ENCODE measurements around the gene CACNA1C.
A peak's percentile ranks its signal among the peaks of the same experiment; 100 is the strongest.

The CACNA1C gene

DNA sequence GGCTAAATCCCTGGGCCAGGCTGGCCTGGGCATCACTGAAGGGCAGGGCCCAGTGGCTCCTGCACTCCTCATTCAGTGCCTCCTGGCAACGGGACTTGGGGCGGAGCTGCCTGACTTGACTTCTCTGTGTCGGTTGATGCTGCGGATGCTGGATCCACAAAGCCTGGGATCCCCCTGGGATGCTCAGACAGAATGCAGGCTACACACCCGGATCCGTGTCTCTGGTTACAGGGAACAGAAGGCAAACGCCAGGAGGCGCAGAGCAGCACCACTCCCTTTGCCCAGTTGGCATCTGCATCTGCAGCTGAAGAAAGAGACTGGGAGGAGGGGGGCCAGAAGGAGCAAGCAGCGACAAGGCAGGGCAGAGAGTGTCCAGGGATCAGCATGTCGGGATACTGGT is 587.5 kb downstream of the CACNA1C start:
- no peak for DNase-seq

DNA sequence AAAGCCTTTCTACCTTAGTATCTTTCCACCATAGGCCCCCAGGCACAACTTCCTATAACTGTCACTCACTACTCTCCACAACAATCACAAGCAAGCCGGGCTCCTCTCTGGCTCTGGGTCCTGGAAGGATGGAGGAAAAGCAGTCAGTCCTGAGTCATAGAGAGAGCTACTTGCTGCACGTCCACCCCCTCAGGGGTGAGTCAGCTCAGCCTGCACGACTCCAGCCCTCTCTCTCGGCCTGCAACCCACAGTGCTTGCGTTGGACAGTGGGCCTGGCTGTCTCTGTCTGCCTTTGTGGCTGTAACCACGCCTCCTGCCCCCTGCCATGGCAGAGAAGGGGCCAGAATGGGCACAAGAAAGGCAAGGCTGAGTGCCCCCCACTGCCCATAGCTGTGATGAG is 587.9 kb downstream of the CACNA1C start:
- peak; percentile 97 for DNase-seq

DNA sequence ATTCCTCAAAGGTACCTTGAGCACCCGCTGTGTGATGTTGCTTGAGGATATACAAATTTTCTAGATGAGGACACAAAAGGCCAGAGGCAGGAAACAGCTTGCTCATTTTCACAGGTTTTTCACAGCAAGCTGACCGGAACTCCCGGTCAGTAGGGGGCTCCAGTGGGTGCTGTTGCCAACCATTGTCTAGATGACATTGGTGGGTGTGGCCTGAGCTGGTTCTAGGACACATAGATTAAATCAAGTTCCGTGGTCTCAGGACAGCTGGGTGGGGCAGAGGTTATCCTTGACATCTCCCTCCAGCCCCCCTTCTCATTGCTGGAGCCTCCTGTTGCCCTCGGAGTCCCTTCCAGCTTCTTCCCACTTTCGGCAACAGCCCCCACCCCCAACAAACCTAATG is 588.4 kb downstream of the CACNA1C start:
- peak; percentile 38 for DNase-seq

DNA sequence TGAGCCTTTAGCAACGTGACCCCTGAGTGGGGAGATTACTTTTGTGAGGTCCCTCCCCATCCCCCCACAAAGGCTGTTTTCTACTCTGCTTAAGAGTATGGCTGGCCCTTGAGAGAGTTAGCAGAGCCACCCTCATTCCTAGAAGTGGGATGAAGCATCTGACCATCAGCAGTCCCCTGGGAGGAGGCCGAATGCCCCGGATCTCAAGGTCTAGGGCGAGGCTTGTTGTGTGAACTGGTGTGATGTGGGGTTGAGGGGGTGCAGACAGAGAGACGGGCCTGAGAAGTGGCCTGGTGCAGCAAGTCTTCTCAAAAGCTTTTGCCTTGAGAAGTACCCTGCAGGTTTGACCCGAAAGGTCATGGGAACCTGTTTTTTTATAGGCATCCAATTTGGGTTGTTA is 589.0 kb downstream of the CACNA1C start:
- no peak for DNase-seq

DNA sequence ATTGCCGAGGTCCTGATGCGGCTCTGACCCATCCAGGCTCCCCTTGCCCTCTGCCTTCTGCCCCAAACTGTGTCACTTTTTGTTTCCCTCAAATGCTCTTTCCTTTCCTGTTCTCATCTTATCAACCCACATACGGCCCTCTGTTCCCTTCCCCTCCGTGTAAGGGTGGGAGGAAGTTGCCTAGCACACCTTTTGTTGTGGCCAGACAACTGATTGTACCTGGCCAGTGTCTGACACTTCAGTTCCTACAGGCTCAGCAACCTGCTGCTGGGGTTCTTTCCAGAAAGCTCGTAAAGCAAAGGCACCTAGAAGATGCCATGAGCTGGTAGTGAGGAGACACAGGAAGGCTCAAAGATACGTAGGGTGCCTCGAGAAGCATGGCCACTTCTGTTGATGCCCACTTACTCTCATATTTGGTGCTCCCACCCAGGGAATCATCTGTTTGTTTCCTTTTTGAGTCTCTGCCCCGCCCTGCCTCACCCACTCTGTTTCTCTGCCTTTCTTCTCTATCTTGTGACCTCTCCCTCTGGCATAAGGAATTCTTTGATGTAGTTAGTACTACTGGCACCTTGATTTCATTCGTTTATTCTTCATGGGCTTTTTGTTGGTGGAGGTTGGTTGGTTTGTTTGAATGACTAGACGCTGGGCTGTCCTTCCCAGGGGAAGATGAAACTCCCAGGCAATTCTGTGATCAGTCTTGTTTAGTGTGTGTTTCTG is 589.5 kb downstream of the CACNA1C start:
- DNase-seq = no peak

DNA sequence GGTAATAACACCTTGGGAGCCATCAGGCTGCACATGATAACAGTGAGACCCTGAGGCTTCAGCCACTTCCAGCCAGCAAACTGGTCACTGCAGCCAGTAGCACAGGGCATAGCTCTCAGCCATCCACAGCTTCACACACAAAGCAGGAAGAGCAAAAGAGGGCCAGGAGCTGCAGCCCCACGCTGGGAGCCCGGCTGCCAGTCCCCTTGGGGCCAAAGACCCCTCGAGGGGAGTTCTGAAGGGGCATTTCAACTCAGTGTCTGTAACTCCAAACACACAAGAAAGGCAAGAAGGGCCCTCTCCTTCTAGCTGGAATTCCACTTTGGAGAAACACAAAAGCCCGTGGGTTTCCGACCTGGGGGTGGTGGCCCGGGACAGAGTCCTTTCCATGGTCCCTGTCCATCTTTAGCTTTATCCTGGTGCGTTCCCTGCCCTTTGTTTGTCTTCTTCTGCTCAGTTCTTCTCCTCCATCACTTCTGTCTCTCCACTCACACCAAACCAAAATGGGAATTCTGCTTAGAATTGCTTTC is 590.2 kb downstream of the CACNA1C start:
- DNase-seq = no peak

DNA sequence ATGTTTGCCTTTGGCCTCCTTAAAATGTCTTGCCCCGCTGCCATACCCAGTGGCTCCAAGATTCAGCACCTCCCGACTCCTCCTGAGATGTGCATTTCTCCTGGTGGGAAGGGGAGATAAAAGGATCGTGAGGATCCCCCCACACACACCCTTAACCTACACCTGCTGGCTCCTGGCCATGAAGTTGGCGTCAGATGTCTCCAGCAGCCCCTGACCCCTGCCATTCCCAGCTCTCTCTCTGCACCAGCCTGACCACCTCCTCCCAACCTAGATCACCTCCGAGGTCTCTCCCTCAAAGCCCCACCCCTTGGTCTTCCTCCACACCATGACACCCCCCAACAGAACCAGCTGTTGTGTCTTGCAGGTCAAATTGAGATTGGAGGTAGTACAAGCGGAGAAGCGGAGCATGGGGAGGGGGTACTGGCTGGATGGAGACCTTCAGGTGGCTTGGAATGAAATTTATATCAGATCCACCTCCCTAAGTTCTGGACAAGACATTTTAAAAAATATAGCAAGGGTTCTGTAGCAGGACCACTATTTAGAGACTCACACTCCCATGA is 590.9 kb downstream of the CACNA1C start:
- DNase-seq = no peak

DNA sequence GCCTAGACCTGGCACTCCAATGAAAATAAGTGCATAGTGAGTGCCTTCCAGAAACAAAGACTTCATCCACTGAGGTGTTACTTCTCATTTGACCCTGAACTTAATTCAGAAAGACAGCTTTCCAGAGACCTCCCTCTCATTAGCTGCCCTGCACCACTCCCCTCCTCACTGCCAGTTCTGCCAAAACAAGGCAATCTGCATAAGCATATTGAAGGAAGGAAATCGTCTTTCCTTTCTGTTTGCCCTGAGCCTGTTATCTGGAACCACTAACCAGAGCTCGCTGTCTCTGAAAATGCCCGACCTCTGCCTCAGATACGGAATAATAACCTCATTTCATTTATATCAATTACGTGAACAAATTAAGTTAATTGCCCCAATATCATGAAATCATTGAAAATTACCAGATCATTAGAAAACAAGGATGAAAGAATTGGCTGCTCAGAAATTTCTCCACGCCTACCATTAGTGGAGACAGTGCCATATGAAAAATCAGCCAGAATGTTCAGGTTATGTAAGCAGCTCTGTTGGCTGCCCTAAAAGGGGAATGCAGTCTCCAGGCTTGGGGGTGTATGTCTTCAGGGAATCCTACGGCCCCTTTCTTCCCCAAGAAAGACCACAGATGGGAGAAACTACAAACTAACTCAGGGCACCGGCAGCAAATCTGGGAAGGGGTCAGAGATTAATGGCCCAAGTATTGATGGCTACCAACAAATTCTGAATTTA is 592.1 kb downstream of the CACNA1C start:
- DNase-seq = no peak

DNA sequence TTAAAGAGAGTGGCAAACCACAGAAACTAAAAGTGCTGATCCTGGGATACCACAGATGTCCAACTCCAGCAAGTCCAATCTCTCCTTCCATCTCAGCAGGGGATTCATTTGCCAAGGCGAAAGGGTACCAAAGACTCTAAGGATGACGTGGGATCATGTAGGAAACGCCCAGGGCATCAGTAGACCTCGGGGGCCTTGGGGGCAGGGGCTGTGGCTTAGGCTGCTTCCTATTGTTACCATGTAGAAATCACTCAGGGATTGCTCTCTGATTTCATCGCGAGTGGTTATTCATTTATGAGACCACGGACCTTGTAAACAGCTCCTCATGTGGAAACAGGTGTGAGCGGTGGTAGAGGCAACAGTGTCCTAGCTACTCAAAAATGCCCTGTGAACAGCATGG is 592.7 kb downstream of the CACNA1C start:
- no peak for DNase-seq

DNA sequence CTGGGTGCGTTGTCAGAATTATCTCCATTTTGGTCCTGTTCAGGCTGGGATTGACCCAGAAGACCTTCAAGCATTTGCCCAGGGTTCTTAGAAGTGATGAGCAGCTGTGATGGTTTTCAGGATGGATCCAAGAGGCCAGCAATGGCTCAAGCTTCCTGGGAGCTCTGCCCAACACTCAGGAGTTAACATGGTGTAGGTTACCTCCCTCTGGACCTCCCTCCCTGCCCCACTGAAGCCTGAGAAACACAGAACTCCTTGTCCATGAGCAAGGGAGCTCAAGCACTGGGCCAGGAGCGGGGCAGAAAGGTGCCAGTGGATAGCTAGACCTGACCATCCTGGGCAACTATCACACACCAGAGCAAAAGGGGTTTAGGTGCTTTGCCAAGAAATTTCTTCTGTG is 593.6 kb downstream of the CACNA1C start:
- DNase-seq = no peak

DNA sequence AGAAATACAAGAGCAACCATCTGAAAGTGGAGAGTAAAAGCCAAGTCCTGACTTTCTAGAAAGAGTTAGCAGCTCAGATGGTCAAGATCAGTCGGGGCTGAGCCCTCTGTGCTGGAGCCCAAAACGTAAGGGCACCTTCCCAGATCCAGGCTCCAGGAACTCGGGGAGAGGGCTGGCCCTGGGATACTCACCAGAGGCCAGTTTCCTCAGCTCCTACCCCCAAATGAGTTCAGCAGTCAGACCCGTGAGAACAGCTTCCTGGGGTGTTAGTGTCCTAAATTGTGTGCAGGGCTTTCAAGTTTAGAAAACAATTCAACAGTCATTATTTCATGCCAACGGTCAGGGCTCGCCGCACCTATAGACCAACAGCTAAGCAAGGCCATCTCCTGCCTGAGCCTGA is 594.4 kb downstream of the CACNA1C start:
- DNase-seq = no peak

DNA sequence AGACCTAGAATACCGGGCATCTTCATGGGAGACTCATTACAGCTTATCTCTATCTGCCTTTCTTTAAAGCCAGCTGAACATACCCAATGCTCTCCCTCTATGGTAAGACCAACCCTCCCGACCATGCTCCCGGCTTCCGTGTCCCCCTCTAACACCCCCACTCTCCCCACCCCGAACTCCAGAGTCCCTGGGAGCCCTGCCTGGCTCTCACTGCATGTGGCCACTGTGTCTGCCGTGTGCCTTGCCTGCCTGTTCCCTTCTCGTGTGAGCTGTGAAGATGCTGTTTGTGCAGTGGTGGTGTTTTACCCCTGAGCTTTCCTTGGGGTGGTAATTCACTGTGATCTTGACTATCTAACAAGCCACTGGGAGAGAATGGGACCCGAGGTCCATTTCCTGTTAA is 595.6 kb downstream of the CACNA1C start:
- no peak for DNase-seq

DNA sequence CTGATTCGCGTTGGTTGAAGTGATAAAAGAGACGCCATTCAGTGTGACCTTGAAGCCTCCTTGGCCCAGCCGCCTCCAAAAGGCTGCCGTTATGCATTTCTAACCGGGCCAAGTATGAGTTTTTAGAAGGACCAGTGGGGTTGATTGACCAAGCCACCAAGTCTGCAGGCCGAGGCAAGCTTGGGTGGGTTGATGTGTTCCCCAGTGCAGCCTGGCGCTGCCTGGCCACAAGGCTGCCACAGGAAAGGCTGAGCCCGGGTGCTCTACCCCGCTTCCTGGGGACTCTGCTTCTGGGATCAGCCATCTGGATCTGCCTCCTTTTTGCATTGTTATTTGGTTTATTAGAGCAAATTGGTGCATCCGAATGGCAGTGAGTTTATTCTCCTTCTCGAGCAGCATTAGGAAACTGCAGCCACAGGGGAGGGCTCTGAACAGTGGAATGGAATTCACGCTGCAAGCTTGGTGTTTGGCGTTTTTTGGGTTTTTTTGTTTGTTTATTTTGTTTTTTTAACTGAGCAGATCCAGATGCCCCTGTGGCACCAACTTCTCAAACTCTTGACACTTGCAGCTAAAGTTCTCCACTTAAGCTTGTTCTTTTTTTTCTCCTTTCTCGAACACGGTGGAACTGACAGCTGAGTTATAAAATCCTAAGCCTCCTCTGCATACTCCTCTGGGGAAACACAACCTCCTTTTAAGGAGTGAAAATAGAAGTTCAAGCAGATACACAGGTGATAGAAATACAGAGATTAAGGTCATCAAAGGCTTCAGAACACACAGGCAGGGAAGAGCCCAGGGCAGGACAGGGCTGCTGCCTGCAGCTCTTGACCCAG is 596.6 kb downstream of the CACNA1C start:
- DNase-seq = no peak

DNA sequence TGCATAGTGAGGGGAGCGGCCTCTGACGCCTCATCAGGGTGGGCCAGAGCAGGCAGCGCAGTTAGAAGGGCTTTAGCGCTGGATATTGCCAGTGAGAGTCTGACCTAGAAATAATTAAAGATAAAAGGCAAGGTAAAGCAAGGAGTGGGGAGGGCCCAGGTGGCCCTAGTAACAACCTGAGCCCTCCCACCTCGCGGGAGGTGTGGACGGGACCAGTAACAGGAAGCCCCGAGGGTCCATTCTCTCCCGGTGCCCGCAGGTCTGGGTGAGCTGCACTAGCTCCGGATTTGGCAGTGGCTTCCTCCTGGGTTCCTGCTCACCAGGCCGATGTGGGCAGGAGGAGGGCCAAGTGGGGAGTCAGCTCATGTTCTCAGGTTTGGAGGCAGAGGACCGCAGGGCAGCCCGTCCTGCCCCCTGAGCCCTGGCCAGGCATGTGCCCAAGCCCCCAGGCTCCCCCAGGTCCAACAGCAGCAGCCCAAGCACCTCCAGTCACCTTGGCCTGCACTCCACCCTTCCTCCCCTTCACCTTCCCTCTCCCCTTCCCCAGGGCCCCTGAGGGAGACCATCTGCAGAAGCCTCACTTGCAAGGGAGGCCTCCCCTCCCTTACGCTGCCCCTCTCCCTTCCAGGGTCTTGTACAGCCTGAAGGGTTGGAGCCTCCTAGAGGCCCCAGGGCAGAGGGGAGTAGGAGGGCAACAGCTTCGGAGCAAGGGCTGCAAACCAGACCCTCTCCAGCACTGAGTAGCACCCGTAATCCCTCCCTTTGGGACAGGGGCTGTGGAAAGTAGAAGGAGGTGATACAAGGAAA is 597.7 kb downstream of the CACNA1C start:
- no peak for DNase-seq

DNA sequence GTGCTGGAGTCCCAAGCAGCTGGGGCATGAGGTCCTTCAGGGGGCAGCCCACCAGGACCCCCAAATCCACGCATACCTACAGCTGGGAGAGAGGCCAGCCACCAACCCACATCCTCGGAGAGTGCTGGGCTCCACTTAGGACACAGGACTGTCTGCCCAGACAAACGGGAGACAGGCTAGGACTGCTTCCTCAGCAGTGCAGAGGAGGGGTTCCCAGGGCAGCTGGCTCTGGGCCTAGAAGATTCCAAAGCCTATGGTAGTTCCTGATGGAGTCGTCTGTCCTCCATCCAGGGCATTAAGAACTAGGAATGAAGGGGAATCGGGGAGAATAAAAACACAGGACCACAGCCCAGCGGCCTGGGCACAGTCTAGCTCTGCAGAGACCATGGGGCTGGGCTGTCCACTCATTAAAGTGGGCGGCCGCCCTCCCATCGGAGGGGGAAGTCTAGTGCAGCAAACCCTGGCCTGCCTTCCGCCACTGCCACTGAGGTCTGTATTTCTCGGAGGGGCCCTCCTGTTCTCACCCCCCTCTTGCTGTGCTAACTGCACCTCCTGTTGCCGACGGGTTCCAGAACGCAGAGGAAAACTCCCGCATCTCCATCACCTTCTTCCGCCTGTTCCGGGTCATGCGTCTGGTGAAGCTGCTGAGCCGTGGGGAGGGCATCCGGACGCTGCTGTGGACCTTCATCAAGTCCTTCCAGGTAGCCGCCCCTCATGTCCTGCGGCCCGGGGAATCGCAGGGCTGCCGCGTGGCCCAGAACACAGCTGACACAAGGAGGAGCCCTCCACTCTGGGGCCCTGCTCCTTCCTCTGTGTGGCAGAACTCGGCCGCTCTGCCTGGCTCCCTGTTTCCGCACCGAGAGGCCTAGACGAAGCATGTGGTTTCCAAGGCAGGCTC is 598.5 kb downstream of the CACNA1C start:
- no peak for DNase-seq

DNA sequence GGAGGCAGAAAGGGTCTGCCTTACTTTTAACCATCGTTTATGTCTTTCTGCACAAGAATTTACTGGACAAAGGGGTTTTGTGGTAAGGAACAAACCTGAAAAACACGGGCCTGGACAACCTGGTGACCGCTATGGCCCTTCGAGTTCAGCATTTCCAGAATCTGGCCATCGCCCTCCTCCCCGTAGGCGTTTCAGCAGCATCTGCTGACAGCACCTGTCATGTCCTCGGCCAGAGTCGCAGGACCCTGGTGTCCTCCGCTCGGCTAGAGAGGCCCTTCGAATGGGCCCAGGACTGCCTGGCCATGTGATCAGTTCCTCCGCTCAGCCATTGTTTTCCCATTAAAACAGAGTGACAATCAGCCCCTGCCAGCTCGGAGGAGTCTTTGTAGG is 599.2 kb downstream of the CACNA1C start:
- no peak for DNase-seq

DNA sequence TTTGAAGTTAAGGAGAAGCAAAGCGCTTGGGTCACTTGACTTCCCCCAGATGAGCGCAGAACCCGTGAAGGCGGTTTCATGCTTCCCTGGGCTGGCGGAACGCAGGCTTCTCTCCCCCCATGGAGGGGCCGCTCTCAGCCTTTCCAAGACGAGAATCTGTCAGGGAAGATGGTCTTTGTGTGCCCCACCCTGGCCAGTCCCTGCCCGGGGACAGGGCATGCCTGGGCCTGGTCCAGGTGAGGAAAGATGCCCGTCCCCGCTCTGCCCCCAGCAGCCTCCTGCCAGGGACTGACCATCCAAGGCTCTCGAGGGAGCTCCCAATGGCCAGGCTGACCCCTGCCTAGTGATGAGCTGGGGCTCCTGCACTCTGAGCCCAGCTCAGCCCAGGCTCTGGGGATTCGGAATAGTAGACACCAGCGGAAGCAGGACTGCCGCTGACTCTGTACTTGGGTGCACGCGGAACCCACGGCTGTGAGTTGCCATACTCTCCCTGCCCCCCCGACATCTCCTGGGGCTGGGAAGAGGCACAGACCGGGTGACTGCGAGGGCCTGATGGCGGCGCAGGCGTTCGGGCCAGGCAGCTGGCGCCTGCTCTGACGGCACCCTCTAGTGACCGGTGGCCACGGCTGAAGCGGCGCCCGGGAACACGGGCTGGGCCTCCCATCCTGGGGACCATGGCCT is 599.8 kb downstream of the CACNA1C start:
- DNase-seq = no peak

DNA sequence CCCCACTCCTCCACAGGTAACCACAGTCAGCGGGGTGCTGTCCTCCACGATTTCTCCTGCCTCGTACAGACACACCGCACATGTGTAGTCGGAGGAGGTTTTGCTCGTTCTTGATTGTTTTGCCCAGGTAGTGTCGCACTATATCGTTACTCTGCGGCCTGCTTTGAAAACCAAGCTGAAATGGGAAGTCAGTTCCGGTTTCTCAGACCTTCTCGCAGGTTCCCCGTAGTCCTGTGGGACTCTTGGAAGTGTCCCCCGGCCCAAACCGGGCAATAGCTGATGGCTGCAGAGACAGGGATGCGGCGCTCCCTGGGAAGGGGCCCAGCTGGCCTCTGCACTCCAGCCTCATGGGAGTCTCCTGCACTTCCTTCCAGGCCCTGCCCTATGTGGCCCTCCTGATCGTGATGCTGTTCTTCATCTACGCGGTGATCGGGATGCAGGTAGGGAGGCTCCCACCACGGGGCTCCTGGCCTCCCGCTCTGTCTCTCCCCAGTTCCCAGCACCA is 600.7 kb downstream of the CACNA1C start:
- DNase-seq = no peak

DNA sequence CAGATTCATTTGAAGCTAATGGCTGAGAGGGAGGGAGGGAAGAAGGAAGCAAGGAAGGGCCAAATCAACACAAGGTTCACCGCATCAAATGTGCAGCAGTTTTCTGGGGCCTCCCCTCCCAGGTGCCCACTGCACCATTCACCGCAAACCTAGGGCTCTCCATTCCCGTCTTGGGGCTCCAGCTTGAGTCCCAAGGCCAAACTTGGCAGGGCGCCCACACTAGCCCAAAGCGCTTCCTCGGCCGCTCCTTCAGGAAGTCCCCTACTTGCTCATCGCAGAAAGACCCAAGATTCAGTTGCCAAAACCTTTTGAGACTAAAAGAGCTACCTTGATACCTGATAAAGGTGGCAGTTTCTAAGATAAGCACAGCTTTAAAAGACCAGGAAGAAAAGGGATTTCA is 601.5 kb downstream of the CACNA1C start:
- no peak for DNase-seq

DNA sequence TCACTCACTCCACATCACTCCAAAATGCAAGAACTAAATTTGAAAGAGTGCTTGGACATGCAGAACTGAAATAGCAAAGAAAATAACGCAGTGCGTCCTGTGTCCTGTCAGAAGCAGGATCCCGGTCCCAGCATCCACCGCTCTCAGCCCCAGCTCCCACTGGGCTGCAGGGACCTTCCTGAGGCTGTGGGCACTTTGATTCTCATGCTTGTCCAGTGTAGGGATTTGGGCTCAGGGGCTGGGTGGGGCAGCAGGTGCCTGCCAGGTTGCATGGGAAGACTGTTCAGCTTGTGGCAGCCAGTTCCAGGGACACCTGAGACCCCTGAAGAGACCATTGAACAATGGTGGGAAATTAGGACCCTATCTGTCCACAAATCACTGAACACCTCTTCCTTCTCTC is 602.0 kb downstream of the CACNA1C start:
- DNase-seq = no peak

DNA sequence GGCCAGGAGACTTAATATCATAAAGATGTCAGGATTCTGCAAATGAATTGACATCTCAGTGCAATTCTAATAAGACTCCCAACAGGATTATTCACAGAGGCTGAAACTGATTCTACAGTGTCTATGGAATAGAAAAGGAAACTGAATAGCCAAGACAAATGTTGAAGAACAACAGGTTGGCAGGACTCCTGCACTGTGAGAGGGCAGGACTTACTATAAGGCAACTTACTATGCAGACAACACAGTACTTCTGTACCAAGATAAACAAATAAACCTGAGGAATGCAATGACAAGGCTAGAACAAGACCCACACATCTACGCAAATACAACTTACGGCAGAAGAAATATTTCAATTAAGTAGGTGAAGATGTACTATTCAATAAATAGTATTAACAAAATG is 609.7 kb downstream of the CACNA1C start:
- no peak for DNase-seq
